Astrocyte (in vitro differentiated cells and primary cell): ENCODE measurements around the gene TBC1D8. TPM values are rescaled to one million over a fixed set of nuclear protein-coding genes. Genes with fewer than 3 reads are reported as not detected.

Experiments used
- DNase-seq: peaks from one replicate; pipeline ENCODE4 v3.0.0-alpha.2; 2010; ENCODE audit warnings: low read depth
- FAIRE-seq: peaks from 2 replicates; lab custom pipeline; 2011; peaks lifted over from hg19 to GRCh38; lab: Jason Lieb, UNC
- H2AFZ ChIP-seq: 2 replicates; pipeline ENCODE4 v1.6.0; 2012; ENCODE audit warnings: low read depth, low read length, inconsistent platforms
- H3K27ac ChIP-seq: 2 replicates; pipeline ENCODE4 v1.5.1; 2011; ENCODE audit warnings: low read depth, low read length, inconsistent platforms
- H3K27me3 ChIP-seq: 2 replicates; pipeline ENCODE4 v1.6.0; 2011; ENCODE audit warnings: low read length, inconsistent platforms; ENCODE audit not compliant: insufficient read depth
- H3K36me3 ChIP-seq: 2 replicates; pipeline ENCODE4 v1.5.1; 2011; ENCODE audit warnings: low read length, inconsistent platforms; ENCODE audit not compliant: insufficient read depth
- H3K4me1 ChIP-seq: 2 replicates; pipeline ENCODE4 v1.5.1; 2011; ENCODE audit warnings: low read length, inconsistent platforms; ENCODE audit not compliant: insufficient read depth
- H3K4me2 ChIP-seq: 2 replicates; pipeline ENCODE4 v1.6.0; 2012; ENCODE audit warnings: low read length, inconsistent platforms
- H3K4me3 ChIP-seq: 2 replicates; pipeline ENCODE4 v1.5.1; 2011; ENCODE audit warnings: low read depth, mild to moderate bottlenecking, low read length, inconsistent platforms; ENCODE audit not compliant: insufficient read depth
- H3K79me2 ChIP-seq: 2 replicates; pipeline ENCODE4 v1.6.0; 2012; ENCODE audit warnings: mild to moderate bottlenecking, low read length, inconsistent platforms; ENCODE audit not compliant: insufficient read depth
- H3K9ac ChIP-seq: 2 replicates; pipeline ENCODE4 v1.6.0; 2012; ENCODE audit warnings: mild to moderate bottlenecking, low read length, inconsistent platforms
- H3K9me3 ChIP-seq: 2 replicates; pipeline ENCODE4 v1.5.1; 2012; ENCODE audit warnings: low read depth, mild to moderate bottlenecking, low read length, inconsistent platforms; ENCODE audit not compliant: insufficient read depth
- H4K20me1 ChIP-seq: 2 replicates; pipeline ENCODE4 v1.6.0; 2012; ENCODE audit warnings: low read length, inconsistent platforms; ENCODE audit not compliant: insufficient read depth
- H3K27ac Mint-ChIP-seq: one replicate; pipeline ENCODE4 v1.8.0; 2021; ENCODE audit warnings: mild to moderate bottlenecking, mixed read lengths; ENCODE audit not compliant: unreplicated experiment
- H3K27me3 Mint-ChIP-seq: one replicate; pipeline ENCODE4 v1.8.0; 2021; ENCODE audit warnings: low read depth, mixed read lengths; ENCODE audit not compliant: unreplicated experiment
- H3K36me3 Mint-ChIP-seq: one replicate; pipeline ENCODE4 v1.8.0; 2021; ENCODE audit warnings: low read depth, mixed read lengths; ENCODE audit not compliant: unreplicated experiment
- H3K4me1 Mint-ChIP-seq: one replicate; pipeline ENCODE4 v1.8.0; 2021; ENCODE audit warnings: low read depth, mixed read lengths; ENCODE audit not compliant: unreplicated experiment
- H3K4me3 Mint-ChIP-seq: one replicate; pipeline ENCODE4 v1.8.0; 2021; ENCODE audit warnings: mild to moderate bottlenecking, moderate library complexity, mixed read lengths; ENCODE audit not compliant: unreplicated experiment
- H3K9me3 Mint-ChIP-seq: one replicate; pipeline ENCODE4 v1.8.0; 2021; ENCODE audit warnings: mild to moderate bottlenecking, mixed read lengths; ENCODE audit not compliant: unreplicated experiment
- EZH2 ChIP-seq: IDR thresholded peaks from 2 replicates; pipeline ENCODE4 v1.6.1; 2012; ENCODE audit warnings: mild to moderate bottlenecking, low read length, inconsistent platforms; ENCODE audit not compliant: insufficient read depth
- total RNA-seq: library from RNA; stranded (reverse); gene quantifications from 2 replicates; pipeline ENCODE4 v1.2.1, GENCODE V29; 2021
- TF ChIP-seq, protein P1 (sequence below): IDR thresholded peaks from 2 replicates; pipeline ENCODE4 v1.5.1; 2011; ENCODE audit warnings: low read depth, mild to moderate bottlenecking, inconsistent platforms, low read length, moderate library complexity; ENCODE audit not compliant: insufficient read depth

The TBC1D8 gene
- total RNA-seq, 1 donor from 2014 or later: 2.4 TPM

- H3K36me3 Mint-ChIP-seq: peaks cover 3% of the 10 kb centered on the region
- Histone ChIP-seq H3K36me3 (no peaks in the 10 kb centered on the region), H3K9me3 (no peaks in the 10 kb centered on the region), H3K27me3 (no peaks in the 10 kb centered on the region), H3K27ac (no peak overlapping the region), H3K9ac (no peak overlapping the region), H2AFZ (no peak overlapping the region), H4K20me1 (no peaks in the 10 kb centered on the region), H3K4me2 (no peak overlapping the region), H3K79me2 (no peaks in the 10 kb centered on the region), H3K4me1 (no peaks in the 10 kb centered on the region), H3K4me3 (no peak overlapping the region)
- DNase-seq: no peak
- H3K27ac Mint-ChIP-seq: no peak overlapping the region
- H3K4me3 Mint-ChIP-seq: no peak overlapping the region
- peaks cover 5% of the 10 kb centered on the region for H3K9me3 Mint-ChIP-seq
- no peaks in the 10 kb centered on the region for H3K4me1 Mint-ChIP-seq
- FAIRE-seq: no peak
- H3K27me3 Mint-ChIP-seq: peaks cover 2% of the 10 kb centered on the region
- no peak for TF ChIP-seq EZH2
- TF ChIP-seq, protein P1, sequence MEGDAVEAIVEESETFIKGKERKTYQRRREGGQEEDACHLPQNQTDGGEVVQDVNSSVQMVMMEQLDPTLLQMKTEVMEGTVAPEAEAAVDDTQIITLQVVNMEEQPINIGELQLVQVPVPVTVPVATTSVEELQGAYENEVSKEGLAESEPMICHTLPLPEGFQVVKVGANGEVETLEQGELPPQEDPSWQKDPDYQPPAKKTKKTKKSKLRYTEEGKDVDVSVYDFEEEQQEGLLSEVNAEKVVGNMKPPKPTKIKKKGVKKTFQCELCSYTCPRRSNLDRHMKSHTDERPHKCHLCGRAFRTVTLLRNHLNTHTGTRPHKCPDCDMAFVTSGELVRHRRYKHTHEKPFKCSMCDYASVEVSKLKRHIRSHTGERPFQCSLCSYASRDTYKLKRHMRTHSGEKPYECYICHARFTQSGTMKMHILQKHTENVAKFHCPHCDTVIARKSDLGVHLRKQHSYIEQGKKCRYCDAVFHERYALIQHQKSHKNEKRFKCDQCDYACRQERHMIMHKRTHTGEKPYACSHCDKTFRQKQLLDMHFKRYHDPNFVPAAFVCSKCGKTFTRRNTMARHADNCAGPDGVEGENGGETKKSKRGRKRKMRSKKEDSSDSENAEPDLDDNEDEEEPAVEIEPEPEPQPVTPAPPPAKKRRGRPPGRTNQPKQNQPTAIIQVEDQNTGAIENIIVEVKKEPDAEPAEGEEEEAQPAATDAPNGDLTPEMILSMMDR: no peak
Observed at GRCh38 chr2:101082998-101083397, 68.2 kb downstream of the TBC1D8 start.

DNA sequence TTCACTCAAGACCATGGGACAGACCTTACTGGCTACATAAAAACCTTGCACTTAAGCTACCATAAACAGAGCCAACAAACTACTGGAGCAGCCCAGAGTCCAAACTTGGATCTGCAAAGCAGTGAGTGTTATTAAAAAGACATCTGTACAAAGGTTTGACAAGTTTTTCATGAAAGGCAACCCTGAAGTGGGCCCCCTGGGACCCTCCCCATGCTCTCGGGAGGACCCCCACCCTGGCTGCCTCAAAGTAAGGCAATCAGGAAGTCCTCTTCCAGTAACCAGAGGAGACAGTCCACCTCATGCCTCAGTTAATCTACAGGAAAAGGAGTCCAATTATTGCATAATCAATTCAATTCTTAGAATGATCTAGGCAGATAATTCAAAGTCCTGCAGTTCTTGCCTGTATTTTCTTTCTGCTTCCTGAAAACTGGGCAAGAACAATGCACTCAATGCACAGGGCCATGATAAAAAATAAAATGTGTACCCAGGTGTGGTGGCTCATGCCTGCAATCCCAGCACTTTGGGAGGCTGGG is 69.7 kb downstream of the TBC1D8 start:
- H3K9me3 Mint-ChIP-seq: peaks cover 10% of the 10 kb centered on the region
- Histone ChIP-seq H4K20me1 (no peaks in the 10 kb centered on the region), H3K4me3 (no peak overlapping the region), H3K9ac (no peak overlapping the region), H3K4me1 (no peaks in the 10 kb centered on the region), H3K27me3 (no peaks in the 10 kb centered on the region), H3K4me2 (no peak overlapping the region), H3K36me3 (no peaks in the 10 kb centered on the region), H3K27ac (no peak overlapping the region), H2AFZ (no peak overlapping the region), H3K79me2 (no peaks in the 10 kb centered on the region), H3K9me3 (no peaks in the 10 kb centered on the region)
- FAIRE-seq: no peak
- H3K4me1 Mint-ChIP-seq: no peaks in the 10 kb centered on the region
- TF ChIP-seq, protein P1: no peak
- TF ChIP-seq EZH2: no peak
- peaks cover 2% of the 10 kb centered on the region for H3K27me3 Mint-ChIP-seq
- no peak overlapping the region for H3K4me3 Mint-ChIP-seq
- no peak overlapping the region for H3K27ac Mint-ChIP-seq
- DNase-seq: no peak
- H3K36me3 Mint-ChIP-seq: peaks cover 5% of the 10 kb centered on the region

- FAIRE-seq (no peak), DNase-seq (no peak)
- H3K4me1 Mint-ChIP-seq: no peaks in the 10 kb centered on the region
Observed at GRCh38 chr2:101080211-101081068, 70.7 kb downstream of the TBC1D8 start.

More at GRCh38 chr2:101080211-101081068, 70.7 kb downstream of the TBC1D8 start:
- Histone ChIP-seq H3K79me2 (no peaks in the 10 kb centered on the region), H4K20me1 (no peaks in the 10 kb centered on the region), H3K9me3 (no peaks in the 10 kb centered on the region), H3K36me3 (no peaks in the 10 kb centered on the region), H3K4me3 (no peak overlapping the region), H3K4me1 (no peaks in the 10 kb centered on the region), H3K27me3 (no peaks in the 10 kb centered on the region), H3K4me2 (no peak overlapping the region), H3K9ac (no peak overlapping the region), H3K27ac (no peak overlapping the region), H2AFZ (no peak overlapping the region)
- Mint-ChIP-seq H3K27me3 (peaks cover 2% of the 10 kb centered on the region), H3K4me3 (no peak overlapping the region), H3K9me3 (peaks cover 12% of the 10 kb centered on the region), H3K27ac (no peak overlapping the region), H3K36me3 (peaks cover 5% of the 10 kb centered on the region)
- TF ChIP-seq, protein P1: no peak
- no peak for TF ChIP-seq EZH2
